Activated CD4-positive, CD25-positive, alpha-beta regulatory T cell treated with anti-CD3 and anti-CD28 coated beads, Interleukin-2, amount 50 U/mL, for 16 hours (primary cell): ENCODE results near the gene SIRT7.
"Not testable (repeated sequence)": the region's sequence is repeated elsewhere in the genome, so short reads cannot be mapped to it uniquely, and the experiment has no call there.

Source experiments
- DNase-seq: peaks from one replicate; pipeline ENCODE4 v3.0.0-alpha.2; 2020; ENCODE audit warnings: low read depth, low spot score

Gene SIRT7

GRCh38 chr17:81920612-81921536 lies 2.9 kb upstream of the SIRT7 start:
- DNase-seq, result no peak

GRCh38 chr17:81918832-81919545 lies 1.0 kb upstream of the SIRT7 start:
- no peak for DNase-seq

- not testable (repeated sequence) for DNase-seq
These were observed 325 bp upstream of the SIRT7 start for GRCh38 chr17:81918333-81918669.

- DNase-seq, result no peak
These were observed 1.6 kb downstream of the SIRT7 start for GRCh38 chr17:81916234-81917001.

DNA sequence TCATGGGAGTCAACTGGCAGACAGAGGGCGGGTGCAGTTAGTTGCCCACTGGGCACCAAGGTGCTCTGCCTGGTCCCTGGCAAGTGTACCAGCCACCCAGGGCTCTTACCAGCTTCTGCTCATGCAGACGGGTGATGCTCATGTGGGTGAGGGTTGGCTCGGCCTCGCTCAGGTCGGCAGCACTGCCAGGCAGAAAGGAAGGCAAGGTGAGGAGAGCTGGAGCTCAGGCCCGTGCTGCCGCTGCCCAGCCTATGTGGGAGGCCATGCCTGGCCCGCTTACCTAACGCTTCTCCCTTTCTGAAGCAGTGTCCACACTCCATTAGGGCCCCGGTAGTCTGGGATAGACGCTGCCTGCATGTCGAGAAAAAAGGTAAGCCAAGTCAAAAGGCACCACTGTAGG lies 2.6 kb downstream of the SIRT7 start:
- DNase-seq, result no peak

DNA sequence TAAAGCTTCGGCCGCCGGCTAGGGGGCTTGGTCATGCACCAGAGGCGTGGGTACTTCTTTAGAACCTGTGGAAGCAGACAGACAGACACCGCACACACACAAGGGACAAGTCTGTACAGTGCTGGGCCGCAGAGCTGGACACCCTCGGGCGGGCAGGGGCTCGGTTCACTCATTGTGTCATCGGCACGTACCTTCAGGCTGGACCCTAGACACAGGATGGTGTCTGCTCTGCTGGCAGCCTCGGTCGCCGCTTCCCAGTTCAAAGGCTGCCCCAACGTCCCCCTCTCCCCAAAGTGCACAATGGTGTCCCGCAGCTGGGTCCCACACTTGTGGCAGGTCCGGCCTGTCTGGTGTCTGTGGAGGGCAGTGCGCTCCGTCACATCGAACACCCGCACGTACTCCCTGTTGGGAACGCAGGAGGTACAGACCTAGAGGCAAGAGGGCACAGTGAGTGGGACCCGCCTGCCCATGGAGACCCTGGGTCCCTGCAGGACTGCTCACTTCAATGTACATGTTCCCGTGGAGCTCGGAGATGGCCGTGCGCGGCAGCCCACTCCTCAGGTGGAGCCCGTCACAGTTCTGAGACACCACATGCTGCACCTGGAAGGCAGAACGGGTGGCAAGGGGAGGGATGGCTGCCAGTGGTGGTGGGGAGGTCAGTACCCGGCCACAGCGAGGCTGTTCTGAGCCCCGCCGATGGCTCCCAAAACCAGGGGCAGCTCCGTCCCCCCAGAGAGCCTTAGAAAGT lies 3.7 kb downstream of the SIRT7 start:
- DNase-seq, result no peak

- DNase-seq, result no peak
These were observed 4.4 kb downstream of the SIRT7 start for GRCh38 chr17:81913394-81914102.

DNA sequence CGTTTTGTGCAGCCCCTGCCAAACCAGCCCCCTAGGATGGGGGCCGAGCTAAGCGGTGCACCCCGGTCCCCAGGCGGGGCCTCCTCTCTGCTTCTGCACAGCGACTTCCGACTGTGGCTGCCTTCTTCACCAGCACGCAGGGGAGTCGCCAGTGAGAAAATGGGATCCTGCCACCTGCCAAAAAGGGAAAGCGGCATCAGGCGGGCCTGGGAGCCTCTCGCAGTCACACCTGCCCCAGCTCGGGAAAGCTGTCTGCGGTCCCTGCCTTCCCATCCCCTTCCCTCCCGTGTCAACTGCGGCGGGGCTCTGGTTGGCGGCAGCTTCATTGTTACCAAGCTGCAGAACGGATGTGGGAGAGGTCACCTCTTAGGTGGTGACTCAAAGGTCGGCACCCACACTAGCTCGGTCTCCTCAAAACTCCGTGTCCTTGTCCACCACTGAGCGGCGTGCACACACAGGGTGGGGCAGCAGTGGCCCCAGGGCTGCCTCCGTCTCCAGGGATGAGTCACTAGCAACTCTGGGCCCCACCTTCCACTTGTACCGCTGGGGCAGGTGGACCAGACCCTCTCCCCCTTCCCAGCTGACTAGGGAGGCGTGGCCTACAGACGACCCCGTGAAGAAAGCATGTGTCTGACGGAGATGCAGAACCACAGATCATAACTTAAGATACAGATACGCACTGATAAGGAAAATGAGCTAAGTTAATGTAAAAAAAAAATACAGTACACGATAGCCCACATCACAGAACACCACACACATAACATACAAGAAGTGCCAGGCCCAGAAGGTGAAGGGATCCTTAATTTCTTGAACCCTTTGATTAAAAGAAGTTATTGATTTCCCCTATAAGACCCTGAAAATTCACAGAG lies 5.3 kb downstream of the SIRT7 start:
- DNase-seq, result no peak

- DNase-seq, result no peak
These were observed 6.0 kb downstream of the SIRT7 start for GRCh38 chr17:81911969-81912368.

DNA sequence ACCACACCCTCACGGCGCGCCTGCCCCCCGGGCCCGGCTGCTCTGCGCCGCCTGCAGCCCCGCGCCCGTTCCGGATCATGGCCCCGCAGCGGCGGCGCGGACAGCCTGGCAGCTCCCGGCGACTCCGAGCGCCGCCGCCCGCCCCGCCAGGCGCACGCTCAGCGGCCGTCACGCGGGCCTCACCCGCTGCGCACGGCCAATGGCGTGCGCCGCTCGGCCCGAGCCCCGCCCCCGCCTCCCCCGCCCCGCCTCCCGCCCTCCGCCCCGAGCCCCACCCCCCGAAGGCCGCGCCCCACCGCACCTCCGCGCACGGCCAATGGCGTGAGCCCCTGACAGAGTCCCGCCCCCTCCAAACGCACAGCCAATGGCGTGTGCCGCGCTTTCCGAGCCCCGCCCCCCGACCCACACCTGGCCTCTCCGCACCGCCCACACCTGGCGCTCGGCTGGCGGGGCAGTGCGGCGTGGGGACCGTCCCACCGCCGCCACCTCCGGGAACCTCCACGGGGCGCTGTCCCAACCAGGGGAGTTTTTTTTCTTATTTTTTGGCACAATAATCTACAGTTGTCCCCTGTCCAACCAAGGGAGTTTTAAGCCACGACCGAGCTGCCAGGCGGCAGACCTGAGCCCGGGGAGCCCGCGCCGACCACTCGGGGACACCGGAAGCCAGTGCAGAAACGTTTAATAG lies 6.6 kb downstream of the SIRT7 start, which contains the start of gene PCYT2:
TSS of gene PCYT2 (minus strand) at position 123 of the 685 bp plus-strand sequence. CDS start at position 79, 44 bp downstream.
- peak; percentile 87 for DNase-seq

DNA sequence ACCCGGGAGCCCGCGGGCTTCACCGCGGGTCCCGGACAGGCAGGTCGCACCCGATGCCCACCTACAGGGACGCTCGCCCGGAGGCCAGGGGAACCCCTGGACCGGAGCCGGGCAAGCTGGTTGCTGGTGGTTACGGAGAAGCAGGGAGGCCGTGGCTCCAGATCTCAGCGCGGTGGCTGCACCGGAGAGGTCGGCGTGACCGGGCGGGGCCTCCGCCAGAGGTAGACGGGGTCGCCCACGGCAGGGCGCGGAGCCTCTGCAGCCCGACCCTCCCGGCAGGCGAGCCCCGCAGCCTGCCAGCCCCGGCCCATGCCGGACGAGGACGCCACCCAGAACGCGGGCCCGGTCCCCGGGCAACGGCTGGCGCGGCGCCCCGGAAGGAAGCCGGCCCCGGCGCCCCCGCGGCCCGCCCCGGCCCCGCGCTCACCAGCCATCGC lies 7.1 kb downstream of the SIRT7 start:
- no peak for DNase-seq

GRCh38 chr17:81909966-81910839 lies 7.8 kb downstream of the SIRT7 start:
- no peak for DNase-seq

GRCh38 chr17:81909231-81909630 lies 8.7 kb downstream of the SIRT7 start:
- DNase-seq, result no peak

DNA sequence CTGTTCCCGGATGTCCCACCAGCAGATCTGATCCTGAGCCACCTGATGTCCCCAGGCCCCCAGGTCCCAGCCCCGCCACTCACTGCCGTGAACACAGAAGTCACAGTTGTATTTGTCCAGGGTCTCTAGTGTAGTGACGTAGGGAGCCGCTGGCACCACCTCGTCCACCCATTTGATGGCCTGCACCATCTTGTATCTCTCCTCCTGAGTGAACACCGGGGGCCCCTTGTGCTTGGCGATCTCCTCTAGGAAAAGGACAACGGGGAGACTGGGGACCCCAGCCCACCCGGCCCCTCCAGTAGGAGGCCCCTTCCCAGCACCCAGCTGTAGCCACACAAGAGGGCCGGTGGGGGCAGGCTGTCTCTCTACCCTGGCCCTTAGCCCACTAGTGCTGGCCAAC lies 9.2 kb downstream of the SIRT7 start:
- DNase-seq, result no peak

GRCh38 chr17:81907219-81908145 lies 10.5 kb downstream of the SIRT7 start:
- DNase-seq, result no peak

DNA sequence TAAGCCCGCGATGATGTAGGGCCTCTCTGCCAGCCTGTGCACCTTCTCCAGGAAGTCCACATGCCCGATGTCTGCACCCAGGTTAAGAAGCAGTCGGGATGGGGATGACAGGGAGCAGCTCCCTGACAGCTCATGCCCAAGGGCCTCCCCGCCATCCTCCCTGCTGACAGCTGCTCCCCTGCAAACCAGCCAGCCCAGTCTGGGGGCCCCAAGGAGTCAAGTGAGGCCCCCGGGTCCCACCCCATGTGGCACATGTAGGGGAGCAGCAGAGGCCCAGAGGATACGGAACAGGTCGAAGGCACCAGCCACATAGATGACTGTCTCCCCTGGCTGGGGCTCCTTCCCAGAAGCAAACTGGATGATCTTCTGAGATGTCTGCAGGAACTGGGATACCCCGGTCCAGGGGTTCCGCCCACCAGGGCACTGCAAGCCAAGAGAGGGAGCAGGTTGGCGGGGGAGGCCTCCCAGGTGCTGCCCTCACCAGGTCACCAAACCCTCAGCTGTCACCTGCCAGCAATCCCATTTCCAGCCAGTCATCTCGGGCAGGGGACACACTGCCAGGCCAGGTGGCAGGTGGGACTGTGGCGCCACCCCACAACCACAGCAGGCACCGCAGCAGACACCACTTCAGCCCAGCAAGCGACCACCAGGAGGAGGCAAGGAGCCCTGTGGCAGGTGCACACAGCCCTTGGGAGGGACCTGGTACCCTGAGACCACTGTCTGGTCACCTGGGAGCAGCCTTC lies 11.3 kb downstream of the SIRT7 start:
- no peak for DNase-seq
